GM12872 (cell line): ENCODE measurements around the gene RAB3D.

ENCODE experiments used
- CTCF ChIP-seq: IDR thresholded peaks from 3 replicates; pipeline ENCODE4 v1.5.1; 2011; ENCODE audit warnings: low read depth, mild to moderate bottlenecking, low read length, moderate library complexity; ENCODE audit not compliant: insufficient read depth

The RAB3D gene

GRCh38 chr19:11373166-11373884 lies 33.9 kb upstream of the RAB3D start:
- no peak for TF ChIP-seq CTCF

GRCh38 chr19:11370744-11371143 lies 31.3 kb upstream of the RAB3D start:
- no peak for TF ChIP-seq CTCF

- TF ChIP-seq CTCF = no peak
These were observed 28.1 kb upstream of the RAB3D start for GRCh38 chr19:11367528-11367927.

- no peak for TF ChIP-seq CTCF
These were observed 26.2 kb upstream of the RAB3D start for GRCh38 chr19:11365557-11366117.

GRCh38 chr19:11364935-11365334 lies 25.5 kb upstream of the RAB3D start:
- TF ChIP-seq CTCF = no peak

- no peak for TF ChIP-seq CTCF
These were observed 24.9 kb upstream of the RAB3D start for GRCh38 chr19:11364296-11364904.

GRCh38 chr19:11363881-11364280 lies 24.4 kb upstream of the RAB3D start:
- no peak for TF ChIP-seq CTCF
